HG02885 (cell line): ENCODE results near the gene BTNL3.
A peak's percentile ranks its signal among the peaks of the same experiment; 100 is the strongest.
"Not testable (repeated sequence)": the region's sequence is repeated elsewhere in the genome, so short reads cannot be mapped to it uniquely, and the experiment has no call there.

Experiments used
- ATAC-seq: cut with Tn5 transposase; IDR thresholded peaks from one replicate; pipeline ENCODE4 v1.9.1; 2021; ENCODE audit warnings: mild to moderate bottlenecking; ENCODE audit not compliant: unreplicated experiment, poor library complexity

The BTNL3 gene

DNA sequence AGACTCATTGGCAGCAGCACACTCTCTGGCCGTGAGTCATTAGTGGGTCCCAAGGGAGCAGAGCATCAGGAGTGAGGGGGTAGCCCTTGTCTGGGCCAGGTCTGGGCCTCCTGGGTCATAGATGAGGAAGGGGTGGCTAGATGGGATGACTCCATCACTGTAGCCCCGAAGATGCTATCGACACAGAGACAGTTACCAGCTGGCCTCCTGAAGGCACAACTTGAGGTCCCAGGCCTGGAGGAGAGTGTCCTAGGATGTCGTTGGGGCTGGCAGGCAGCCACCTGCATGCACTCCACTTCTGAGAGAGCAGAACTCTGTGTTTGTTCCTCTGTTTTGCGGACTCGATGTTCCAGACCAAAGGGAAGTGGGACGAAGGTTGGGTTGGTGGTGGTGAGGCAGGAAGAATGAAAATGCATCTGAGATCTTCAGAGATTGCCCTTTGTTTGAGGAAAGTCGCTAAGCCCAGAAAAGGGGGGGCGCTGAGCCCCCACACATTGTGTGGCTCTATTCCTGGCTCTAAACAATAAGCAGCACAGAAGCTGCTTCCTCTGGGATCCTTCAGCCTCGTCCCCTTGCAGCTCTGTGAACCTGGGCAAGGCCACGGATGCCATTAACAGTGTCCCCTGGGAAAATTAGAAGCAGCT, 56.1 kb downstream of the BTNL3 start:
- no peak for ATAC-seq

DNA sequence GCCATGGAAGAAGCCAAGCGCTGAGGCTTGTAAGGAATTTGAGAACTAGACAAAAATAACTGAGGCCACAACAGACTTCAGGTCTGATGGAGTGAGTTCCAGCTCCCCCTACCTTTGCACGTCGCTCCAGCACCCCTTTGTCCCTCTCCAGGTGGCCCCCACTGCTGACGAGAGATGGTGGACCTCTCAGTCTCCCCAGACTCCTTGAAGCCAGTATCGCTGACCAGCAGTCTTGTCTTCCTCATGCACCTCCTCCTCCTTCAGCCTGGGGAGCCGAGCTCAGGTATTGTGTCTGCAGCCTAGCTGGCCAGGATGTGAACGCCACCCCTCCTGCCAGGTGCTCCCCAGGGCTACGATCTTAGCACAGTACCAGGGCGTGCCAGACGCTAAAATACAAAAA, 56.7 kb downstream of the BTNL3 start:
- no peak for ATAC-seq

- ATAC-seq: not testable (repeated sequence)
Observed at GRCh38 chr5:181045857-181046256, 57.2 kb downstream of the BTNL3 start.

DNA sequence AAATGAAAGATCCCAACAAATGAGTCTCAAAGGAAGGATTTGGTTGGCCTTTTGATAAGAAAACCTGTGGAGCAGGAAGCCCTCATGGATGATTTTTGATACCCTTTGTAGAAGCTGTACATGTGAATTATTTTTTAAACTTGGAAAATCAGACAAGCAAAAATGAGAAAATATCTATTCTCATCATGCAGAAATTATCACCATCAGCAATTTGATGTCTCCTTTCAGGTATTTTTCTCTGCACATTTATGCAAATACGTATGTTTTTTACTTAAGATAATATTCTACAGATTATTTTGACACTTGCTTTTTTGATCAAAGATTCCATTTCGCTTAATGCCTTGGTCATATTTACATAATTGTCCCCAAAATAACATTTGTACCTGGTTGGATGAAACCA, 58.6 kb downstream of the BTNL3 start:
- no peak for ATAC-seq

DNA sequence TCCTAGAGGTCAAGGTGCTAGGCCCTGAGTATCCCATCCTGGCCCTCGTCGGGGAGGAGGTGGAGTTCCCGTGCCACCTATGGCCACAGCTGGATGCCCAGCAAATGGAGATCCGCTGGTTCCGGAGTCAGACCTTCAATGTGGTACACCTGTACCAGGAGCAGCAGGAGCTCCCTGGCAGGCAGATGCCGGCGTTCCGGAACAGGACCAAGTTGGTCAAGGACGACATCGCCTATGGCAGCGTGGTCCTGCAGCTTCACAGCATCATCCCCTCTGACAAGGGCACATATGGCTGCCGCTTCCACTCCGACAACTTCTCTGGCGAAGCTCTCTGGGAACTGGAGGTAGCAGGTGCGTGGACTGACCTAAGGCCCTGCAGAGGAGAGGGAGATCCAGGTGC, 59.3 kb downstream of the BTNL3 start:
- ATAC-seq: no peak

GRCh38 chr5:181050016-181050415, 61.4 kb downstream of the BTNL3 start:
- no peak for ATAC-seq

DNA sequence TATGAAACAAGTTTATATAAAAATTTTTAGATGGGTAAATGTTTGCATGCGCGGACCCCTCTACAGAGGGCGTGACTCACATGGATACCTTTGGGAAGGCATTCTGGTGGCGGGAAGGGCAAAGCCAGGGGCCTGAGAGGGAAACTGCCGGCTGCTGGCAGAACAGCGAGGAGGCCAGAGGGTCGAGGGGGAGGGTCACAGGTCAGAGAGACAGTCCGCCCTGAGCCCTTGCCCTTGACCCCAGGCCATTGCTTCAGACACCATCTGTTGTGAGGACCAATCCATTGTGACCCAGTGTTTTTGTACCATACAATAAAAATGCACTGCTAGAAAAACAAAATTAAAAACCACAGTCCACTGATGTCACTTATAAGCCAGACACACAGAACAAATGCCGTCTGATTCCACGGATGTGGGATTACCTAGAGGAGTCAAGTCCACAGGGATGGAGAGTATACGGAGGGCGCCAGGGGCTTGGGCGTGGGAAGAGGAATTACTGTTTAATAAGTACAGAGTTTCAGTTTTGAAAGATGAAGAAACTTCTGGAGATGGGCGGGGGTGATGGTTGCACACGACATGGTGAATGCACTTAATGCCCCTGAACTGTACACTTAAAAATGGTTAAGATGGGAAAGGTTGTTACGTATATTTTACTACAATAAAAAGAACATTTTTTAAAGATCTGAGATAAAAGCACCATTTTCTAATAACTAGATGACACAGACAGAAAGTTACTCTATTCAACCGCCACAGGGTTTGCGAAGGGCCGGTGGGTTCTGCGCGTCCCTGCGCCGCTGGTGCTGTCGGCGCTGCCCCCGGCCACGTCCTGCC, 63.4 kb downstream of the BTNL3 start:
- ATAC-seq: peak; percentile 17

- ATAC-seq: peak; percentile 47
Observed at GRCh38 chr5:181052672-181053487, 64.2 kb downstream of the BTNL3 start.

DNA sequence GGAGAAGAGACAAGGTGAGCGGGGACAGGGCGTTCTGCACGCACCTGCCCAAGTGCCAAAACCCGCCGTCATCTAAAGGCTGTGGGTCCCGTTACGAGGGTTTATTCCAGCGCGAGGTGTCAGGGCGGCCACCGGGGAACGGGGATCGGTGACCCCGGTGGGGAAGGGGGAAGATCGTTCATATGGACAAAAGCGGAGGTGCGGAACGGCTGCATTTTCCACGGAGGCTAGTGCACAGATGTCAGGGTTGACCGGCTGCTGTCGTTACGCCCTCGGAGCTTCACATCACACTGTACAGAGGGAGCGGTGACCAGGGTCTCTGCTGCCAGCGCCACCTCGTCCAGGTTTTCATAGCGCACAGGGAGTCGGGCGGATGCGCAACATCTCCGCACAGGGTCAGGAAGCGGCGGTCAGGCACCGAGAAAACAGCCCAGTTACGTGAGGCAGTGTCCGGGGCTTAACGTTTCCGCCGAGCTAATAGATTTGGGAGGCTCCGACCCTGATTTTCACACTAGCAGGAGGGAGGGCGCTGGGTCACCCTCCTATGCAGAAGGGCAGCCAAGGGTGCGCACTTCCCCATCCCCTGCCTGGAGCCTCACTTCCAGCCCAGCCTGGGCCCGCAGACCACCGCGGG, 65.0 kb downstream of the BTNL3 start:
- peak; percentile 21 for ATAC-seq

DNA sequence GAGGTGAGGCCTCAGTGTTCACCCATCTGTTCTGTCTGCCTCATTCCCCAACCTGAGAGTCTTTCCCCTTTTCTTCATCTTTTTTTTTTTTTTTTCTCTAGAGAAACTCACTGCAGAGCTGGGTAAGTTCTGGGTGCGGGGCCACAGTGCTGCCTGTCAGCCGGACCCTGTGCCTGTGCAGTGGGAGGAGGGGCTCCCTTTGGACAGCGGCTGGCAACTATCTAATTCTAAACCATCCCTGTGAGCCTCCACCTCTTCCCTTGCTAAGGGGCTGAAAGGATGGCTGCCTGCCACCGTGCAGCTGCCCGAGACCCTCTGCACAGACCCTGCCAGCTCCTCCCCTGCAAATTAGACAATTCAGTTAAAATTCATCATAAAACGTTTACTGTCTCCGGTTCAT, 65.5 kb downstream of the BTNL3 start:
- ATAC-seq: no peak

DNA sequence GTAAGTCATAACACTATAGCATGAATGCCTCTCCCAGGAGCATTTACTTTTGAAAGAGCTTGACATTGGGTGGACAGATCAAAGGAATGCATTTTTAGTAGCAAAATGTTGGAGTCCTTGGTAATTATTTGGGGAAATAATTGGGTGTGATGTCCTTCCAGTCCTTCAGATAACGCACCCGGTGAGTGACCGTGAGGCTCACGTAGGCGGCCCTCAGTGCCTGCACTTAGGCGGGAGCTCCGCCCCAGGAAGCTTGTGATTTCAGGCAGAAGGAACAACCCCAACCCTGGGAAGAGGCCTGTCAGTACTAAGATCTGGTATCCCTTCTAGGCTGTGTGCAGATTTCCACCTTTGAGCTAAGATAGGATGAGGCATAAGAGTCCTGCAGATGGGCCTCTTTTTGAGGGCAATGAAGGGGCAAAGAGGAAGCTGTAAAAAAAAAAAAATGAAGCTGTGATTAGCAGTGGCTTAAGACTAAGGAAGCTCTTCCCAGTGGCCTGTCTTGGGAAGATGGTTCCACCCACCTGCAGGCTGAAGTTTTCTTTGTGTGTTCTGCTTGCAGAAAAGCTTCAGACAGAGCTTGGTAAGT, 66.3 kb downstream of the BTNL3 start:
- ATAC-seq: no peak
